ENCODE measurements around the gene ANKH. TPM values are rescaled to one million over a fixed set of nuclear protein-coding genes. Genes with fewer than 3 reads are reported as not detected.
A peak's percentile ranks its signal among the peaks of the same experiment; 100 is the strongest.

ANKH gene
- total RNA-seq, 1 donor from 2014 or later, result 45.0 TPM

DNA sequence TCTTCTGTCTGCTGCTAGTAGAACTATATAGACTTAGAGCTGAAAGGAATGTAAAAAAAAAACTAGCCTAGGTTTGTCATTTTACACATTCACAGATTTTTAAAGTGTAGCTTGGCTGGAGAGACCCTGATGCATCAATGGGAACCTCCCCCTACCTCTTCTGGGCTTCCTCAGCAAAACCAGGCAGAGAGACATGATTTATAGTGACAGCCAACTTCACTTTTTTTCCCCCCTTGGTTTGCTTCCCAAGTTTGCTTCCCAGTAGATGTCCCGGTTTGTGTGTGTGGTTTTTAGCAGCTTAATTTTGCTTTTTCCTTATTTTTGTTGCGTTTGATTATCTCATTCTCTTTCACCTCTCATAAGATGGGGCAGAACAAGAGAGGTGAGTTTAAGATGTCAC, 205.2 kb downstream of the ANKH start:
- intact Hi-C loops (cut with micrococcal nuclease), result loop anchor here (10.0 kb wide), 1 partner anchor 522 kb away; the partner anchor contains the start of gene TRIO
- no peaks in the 10 kb centered on the region for H3K9me3 Mint-ChIP-seq
- H3K27me3 Mint-ChIP-seq (ENCODE audit: low read depth), result no peaks in the 10 kb centered on the region
- H3K4me3 Mint-ChIP-seq (ENCODE audit: low read depth), result peak overlapping the region; percentile 93
- peaks cover 54% of the 10 kb centered on the region for H3K4me1 Mint-ChIP-seq (ENCODE audit: low read depth)
- peak overlapping the region; percentile 80 for H3K27ac Mint-ChIP-seq
- DNase-seq (ENCODE audit: low spot score), result no peak
- H3K36me3 Mint-ChIP-seq (ENCODE audit: low read depth), result peaks cover 57% of the 10 kb centered on the region

DNA sequence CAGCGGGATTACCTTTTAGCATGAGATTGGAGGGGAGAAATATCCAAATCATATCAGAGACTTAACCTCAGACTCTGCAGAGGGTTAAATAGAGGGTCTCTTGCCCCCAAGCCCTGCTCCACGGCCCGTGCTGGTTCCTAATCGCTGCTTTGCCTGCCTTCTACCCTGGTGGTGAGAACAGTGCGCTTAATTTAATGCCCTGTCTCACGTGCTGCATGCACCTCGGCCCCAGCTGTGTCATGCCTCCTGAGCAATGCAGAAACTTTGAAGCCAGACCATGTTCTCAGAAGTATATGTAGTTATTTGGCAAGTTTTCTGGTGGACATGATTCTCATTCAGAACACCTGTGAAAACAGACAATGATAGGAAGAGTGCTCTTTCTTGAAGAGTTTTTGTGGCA, 205.6 kb downstream of the ANKH start:
- no peaks in the 10 kb centered on the region for H3K27me3 Mint-ChIP-seq (ENCODE audit: low read depth)
- peak overlapping the region; percentile 80 for H3K27ac Mint-ChIP-seq
- H3K4me1 Mint-ChIP-seq (ENCODE audit: low read depth), result peaks cover 52% of the 10 kb centered on the region
- peak overlapping the region; percentile 93 for H3K4me3 Mint-ChIP-seq (ENCODE audit: low read depth)
- H3K36me3 Mint-ChIP-seq (ENCODE audit: low read depth), result peaks cover 57% of the 10 kb centered on the region
- intact Hi-C loops (cut with micrococcal nuclease), result loop anchor here (2.0 to 10.0 kb wide), 4 partner anchors 143 to 521 kb away; partner anchors contain the start of genes ANKH and TRIO
- no peaks in the 10 kb centered on the region for H3K9me3 Mint-ChIP-seq
- peak; percentile 26 for DNase-seq (ENCODE audit: low spot score)

DNA sequence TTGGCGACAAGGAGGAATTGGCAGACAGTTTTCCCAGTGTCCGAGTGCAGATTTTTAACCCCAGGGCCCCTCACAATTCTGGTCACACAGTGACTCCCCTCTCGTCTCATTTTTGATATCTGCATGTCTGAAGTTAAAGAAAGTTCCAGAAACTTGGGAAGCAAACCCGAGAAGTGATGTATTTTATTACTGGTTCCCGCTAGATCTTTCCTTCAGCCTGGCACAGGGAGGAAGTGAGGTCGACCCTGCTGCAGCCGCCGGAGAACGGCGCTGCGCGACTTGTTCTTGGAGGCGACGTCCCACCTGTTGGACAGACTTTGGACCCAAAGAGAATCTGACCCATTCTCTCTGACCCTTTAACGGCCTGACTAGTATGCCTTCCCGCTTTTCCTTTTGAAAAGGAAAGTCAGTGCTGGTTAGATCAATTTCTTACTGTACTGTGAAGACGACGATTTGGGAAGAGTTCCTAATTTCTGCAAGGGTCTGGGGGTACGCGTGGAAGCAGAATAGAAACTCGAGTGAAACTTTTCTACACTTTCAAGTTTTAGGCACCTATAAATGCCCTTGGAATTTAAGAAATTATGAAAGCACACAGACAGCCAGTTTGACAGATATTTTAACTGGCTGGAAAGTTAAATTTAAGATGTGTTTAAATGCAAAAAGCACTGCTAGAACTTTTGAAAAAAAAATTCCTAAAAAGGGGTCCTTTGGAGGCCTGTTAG, 206.3 kb downstream of the ANKH start:
- Mint-ChIP-seq H3K4me1 (ENCODE audit: low read depth) (peaks cover 54% of the 10 kb centered on the region), H3K9me3 (no peaks in the 10 kb centered on the region), H3K36me3 (ENCODE audit: low read depth) (peaks cover 59% of the 10 kb centered on the region), H3K4me3 (ENCODE audit: low read depth) (peak overlapping the region; percentile 93), H3K27me3 (ENCODE audit: low read depth) (no peaks in the 10 kb centered on the region), H3K27ac (peak overlapping the region; percentile 90)
- intact Hi-C loops (cut with micrococcal nuclease), result loop anchor here (2.0 to 10.0 kb wide), 4 partner anchors 144 to 520 kb away; partner anchors contain the start of genes ANKH and TRIO
- DNase-seq (ENCODE audit: low spot score), result no peak

DNA sequence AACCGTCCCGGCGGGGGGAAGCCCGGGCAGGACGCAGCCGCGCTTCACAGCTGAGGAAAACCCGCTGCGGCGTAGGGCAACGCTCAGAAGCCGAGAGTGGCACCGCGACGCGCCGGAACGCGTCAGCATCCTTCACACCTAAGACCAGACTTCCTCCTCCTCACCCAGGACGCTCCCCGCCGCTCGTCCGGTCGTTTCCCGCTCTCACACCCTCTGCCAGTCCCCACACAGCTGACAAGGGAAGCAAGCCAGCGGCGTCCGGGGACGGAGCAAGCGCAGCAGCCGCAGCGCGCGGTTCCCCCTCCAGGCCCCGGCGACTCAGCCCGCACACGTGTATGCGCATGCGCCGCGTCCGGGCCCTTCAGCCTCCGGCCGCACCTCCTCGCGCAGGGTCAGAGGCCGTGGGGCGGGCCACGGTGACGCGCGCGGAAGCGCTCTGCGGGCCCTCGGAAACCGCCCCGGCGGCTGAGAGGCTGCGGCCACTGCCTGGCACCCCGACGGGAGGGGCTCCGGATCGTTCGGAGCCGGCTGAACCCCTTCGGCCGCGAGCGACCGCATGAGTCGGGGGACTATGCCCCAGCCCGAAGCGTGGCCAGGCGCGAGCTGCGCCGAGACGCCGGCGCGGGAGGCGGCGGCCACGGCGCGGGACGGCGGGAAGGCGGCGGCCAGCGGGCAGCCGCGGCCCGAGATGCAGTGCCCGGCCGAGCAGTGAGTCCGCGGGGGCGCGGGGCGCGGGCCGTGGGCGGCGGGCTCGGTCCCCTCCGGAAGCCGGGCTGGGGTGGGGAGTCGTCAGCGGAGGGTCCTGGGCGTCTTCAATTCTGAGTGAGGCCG, 207.1 kb downstream of the ANKH start, which contains the start of gene OTULIN:
Gene OTULIN (plus strand): TSS at position 449 of the 831 bp plus-strand sequence. CDS start 108 bp downstream, at position 557.
- H3K9me3 Mint-ChIP-seq, result no peaks in the 10 kb centered on the region
- DNase-seq (ENCODE audit: low spot score), result peak; percentile 85
- intact Hi-C loops (cut with micrococcal nuclease), result loop anchor here (1.0 to 10.0 kb wide), 7 partner anchors 42 to 520 kb away; partner anchors contain the start of genes ANKH, OTULINL and TRIO
- H3K27me3 Mint-ChIP-seq (ENCODE audit: low read depth), result no peaks in the 10 kb centered on the region
- H3K36me3 Mint-ChIP-seq (ENCODE audit: low read depth), result peaks cover 56% of the 10 kb centered on the region
- peaks cover 54% of the 10 kb centered on the region for H3K4me1 Mint-ChIP-seq (ENCODE audit: low read depth)
- H3K27ac Mint-ChIP-seq, result peak within 1 kb of the TSS; percentile 98
- H3K4me3 Mint-ChIP-seq (ENCODE audit: low read depth), result peak within 1 kb of the TSS; percentile 96

DNA sequence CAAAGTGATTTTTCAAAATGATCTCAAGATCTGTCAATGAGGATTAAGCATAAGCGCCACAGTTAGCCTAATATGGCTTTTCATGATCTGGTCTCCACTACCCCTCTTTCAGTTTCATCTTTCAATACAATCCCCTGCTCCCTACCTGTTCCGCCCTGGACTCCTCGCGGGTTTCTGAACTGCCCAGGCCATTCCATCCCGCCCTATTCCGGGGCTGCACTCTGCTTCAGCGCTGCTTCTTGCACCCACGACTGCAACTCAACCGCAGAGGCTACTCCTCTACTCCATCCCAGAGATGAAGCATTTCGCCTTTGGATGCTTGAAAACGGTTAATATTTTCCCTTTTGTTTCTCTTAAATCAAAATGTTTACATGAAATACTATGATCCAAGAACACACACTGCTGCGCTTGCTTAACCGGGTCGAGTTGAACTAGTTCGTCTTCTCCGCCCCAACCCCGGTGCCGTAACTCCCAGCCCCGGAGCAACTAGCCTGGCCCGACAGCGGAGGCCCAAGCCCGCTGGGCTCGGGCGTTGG, 207.8 kb downstream of the ANKH start:
- DNase-seq (ENCODE audit: low spot score), result peak; percentile 21
- intact Hi-C loops (cut with micrococcal nuclease), result loop anchor here (1.0 to 10.0 kb wide), 8 partner anchors 7 to 519 kb away; partner anchors contain the start of genes ANKH, OTULINL and TRIO
- H3K4me3 Mint-ChIP-seq (ENCODE audit: low read depth), result peak overlapping the region; percentile 96
- no peaks in the 10 kb centered on the region for H3K27me3 Mint-ChIP-seq (ENCODE audit: low read depth)
- H3K4me1 Mint-ChIP-seq (ENCODE audit: low read depth), result peaks cover 54% of the 10 kb centered on the region
- H3K27ac Mint-ChIP-seq, result peak overlapping the region; percentile 98
- no peaks in the 10 kb centered on the region for H3K9me3 Mint-ChIP-seq
- H3K36me3 Mint-ChIP-seq (ENCODE audit: low read depth), result peaks cover 56% of the 10 kb centered on the region

DNA sequence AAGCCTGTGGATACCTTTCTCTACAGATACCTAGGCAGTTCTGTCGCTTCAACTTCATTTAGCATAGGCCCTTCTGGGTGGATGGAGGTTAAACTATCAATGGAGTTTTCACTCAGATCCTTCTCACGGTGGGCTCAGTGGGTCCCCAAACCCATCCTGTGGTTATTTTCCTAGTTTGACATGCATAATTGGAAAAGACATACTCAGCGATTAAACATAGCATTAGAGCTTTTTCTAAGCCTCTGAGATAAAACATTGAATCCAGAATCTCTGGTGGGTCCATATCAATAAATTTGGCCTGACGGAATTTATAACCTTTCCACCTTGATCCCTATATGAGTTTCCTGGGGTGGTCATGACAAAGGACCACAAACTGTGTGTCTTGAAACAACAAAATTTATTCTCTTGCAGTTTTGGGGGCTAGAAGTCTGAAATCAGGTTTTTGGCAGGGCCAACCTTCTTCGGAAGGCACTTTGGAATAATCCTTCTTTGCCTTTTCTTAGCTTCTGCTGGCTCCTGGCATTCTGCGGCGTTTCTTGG, 208.8 kb downstream of the ANKH start:
- intact Hi-C loops (cut with micrococcal nuclease), result loop anchor here (1.0 to 10.0 kb wide), 2 partner anchors 9 to 518 kb away; partner anchors contain the start of gene TRIO
- Mint-ChIP-seq H3K4me1 (ENCODE audit: low read depth) (peaks cover 47% of the 10 kb centered on the region), H3K4me3 (ENCODE audit: low read depth) (peak overlapping the region; percentile 96), H3K27me3 (ENCODE audit: low read depth) (no peaks in the 10 kb centered on the region), H3K36me3 (ENCODE audit: low read depth) (peaks cover 47% of the 10 kb centered on the region), H3K9me3 (no peaks in the 10 kb centered on the region), H3K27ac (peak overlapping the region; percentile 98)
- DNase-seq (ENCODE audit: low spot score), result no peak

DNA sequence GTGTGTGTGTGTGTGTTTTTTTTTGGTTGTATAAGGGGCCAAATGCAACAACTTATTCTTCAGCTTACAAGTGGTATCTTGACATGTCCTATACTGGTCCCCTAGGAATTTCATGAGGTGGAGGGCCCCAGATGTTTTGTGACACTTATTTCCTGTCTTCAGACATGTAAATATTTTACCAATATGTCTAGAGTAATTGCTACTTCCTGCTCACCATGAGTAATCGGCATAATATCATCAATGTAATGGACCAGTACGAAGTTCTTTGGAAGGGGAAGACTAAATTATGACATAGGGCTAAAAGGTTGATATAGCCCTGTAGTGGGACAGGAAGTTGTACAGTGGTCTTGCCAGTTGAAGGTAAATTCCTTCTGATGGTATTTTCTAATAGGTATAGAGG, 210.7 kb downstream of the ANKH start:
- Mint-ChIP-seq H3K4me3 (ENCODE audit: low read depth) (no peak overlapping the region), H3K9me3 (no peaks in the 10 kb centered on the region), H3K4me1 (ENCODE audit: low read depth) (peaks cover 35% of the 10 kb centered on the region), H3K27me3 (ENCODE audit: low read depth) (no peaks in the 10 kb centered on the region), H3K36me3 (ENCODE audit: low read depth) (peaks cover 30% of the 10 kb centered on the region), H3K27ac (no peak overlapping the region)
- DNase-seq (ENCODE audit: low spot score), result no peak
- intact Hi-C loops (cut with micrococcal nuclease), result loop anchor here (10.0 kb wide), 1 partner anchor 516 kb away; the partner anchor contains the start of gene TRIO

DNA sequence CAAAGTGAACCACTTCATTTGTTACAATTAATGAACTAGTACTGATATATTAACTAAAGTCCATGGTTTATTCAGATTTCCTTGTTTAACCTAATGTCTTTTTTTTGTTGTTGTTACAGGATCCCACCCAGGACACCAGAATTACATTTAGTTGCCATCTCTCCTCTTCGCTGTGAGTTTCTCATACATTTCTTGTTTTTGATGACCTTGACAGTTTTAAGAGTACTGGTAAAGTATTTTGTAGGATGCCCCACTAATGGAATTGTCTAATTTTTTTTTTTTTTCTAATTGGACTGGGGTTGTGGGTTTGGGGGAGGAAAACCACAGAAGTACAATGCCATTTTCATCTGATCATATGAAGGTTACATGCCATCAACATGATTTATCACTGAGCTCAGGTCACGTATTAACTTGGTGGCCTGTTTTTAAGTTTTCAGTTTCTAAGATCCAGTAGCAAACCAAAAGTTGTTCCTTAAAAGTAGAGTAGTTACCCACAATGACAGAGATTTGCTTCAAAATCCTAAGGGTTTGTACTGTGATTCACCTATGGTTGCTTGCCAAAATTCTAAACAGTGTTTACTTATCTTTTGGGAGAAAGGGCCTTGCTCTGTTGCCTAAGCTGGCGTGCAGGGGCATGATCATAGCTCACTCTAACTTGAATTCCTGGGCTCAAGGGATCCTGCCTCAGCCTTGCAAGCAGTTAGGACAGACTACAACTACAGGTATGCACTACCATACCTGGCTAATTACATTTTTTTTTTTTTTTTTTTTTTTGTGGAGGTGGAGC, 211.6 kb downstream of the ANKH start:
- Mint-ChIP-seq H3K9me3 (no peaks in the 10 kb centered on the region), H3K27ac (no peak overlapping the region), H3K4me3 (ENCODE audit: low read depth) (no peak overlapping the region), H3K36me3 (ENCODE audit: low read depth) (peaks cover 26% of the 10 kb centered on the region), H3K27me3 (ENCODE audit: low read depth) (no peaks in the 10 kb centered on the region), H3K4me1 (ENCODE audit: low read depth) (peaks cover 39% of the 10 kb centered on the region)
- no peak for DNase-seq (ENCODE audit: low spot score)
- intact Hi-C loops (cut with micrococcal nuclease), result loop anchor here (10.0 kb wide), 1 partner anchor 515 kb away; the partner anchor contains the start of gene TRIO

DNA sequence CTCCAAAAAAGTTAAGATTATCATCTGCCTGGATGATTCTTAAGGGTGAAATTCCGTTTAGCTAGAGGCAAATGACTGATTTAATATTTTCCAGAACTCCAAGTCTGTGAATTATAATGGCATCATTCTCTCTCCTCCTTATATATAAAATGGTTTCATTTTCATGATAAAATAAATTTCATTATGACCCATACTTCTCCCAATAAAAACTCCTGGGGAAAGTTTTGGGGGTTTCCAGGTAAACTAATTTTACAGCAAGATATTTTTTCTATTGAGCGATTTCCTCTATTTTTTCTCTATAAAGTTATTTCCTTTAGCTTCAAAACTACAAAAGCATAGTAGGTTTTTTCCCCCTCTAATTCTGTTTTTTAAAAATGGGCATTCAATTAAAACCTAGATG, 214.7 kb downstream of the ANKH start:
- peaks cover 14% of the 10 kb centered on the region for H3K27me3 Mint-ChIP-seq (ENCODE audit: low read depth)
- H3K36me3 Mint-ChIP-seq (ENCODE audit: low read depth), result peaks cover 7% of the 10 kb centered on the region
- intact Hi-C loops (cut with micrococcal nuclease), result no loop called here
- H3K9me3 Mint-ChIP-seq, result no peaks in the 10 kb centered on the region
- no peak overlapping the region for H3K27ac Mint-ChIP-seq
- no peak overlapping the region for H3K4me3 Mint-ChIP-seq (ENCODE audit: low read depth)
- no peak for DNase-seq (ENCODE audit: low spot score)
- H3K4me1 Mint-ChIP-seq (ENCODE audit: low read depth), result peaks cover 23% of the 10 kb centered on the region

DNA sequence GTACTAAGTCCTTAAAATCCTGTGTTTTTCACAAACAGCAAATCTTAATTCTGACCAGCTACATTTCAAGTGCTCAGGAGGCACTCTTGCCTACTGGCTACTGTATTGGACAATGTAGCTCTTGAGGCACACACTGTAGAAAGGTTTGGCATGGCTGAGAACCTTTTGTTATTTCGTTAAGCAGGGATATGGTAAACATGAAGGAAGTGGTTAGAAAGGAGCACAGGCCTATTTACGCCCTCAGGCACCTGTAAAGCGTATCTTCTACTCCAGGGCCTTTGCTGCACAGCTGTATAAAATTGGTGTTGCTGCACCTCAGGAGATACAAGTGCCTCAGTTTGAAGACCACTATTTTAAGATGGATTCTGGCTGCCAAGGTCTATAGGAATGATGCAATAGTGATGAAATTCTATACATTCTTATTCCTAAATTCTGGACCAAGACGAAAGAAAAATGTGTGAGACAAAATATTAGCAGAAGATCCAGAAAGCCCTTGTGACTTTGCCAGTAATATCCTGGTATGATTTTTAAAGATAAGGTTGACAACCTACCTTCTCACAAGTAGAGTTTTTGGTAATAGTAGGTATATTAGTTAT, 216.3 kb downstream of the ANKH start:
- H3K27me3 Mint-ChIP-seq (ENCODE audit: low read depth), result peaks cover 23% of the 10 kb centered on the region
- peaks cover 17% of the 10 kb centered on the region for H3K4me1 Mint-ChIP-seq (ENCODE audit: low read depth)
- H3K9me3 Mint-ChIP-seq, result no peaks in the 10 kb centered on the region
- intact Hi-C loops (cut with micrococcal nuclease), result no loop called here
- no peak overlapping the region for H3K4me3 Mint-ChIP-seq (ENCODE audit: low read depth)
- H3K27ac Mint-ChIP-seq, result no peak overlapping the region
- DNase-seq (ENCODE audit: low spot score), result no peak
- no peaks in the 10 kb centered on the region for H3K36me3 Mint-ChIP-seq (ENCODE audit: low read depth)
